SK-N-DZ (cell line): ENCODE measurements around the gene RASA3.

Source experiments
- DNase-seq: peaks from one replicate; pipeline ENCODE4 v3.0.0-alpha.2; 2015; ENCODE audit warnings: low spot score

RASA3 gene

DNA sequence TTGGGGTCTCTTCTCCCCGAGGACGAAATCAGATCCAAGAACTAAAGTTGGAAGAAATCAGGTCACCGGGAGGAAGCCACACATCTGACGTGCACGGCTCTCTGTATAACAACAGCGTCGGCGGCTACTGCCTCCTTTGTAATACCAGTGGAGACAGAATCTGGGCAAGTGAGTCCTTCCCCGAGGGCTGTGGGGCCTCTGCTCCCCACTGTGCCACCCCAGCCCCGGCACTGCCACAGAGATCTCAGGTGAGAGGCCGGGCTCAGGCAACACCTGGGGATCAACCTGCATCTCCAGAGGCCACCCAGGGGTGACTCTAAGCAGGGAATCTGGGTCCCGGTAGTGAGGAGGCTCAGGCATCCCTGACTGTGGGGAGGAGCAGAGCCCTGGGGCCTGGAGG is 124.9 kb downstream of the RASA3 start:
- no peak for DNase-seq

DNA sequence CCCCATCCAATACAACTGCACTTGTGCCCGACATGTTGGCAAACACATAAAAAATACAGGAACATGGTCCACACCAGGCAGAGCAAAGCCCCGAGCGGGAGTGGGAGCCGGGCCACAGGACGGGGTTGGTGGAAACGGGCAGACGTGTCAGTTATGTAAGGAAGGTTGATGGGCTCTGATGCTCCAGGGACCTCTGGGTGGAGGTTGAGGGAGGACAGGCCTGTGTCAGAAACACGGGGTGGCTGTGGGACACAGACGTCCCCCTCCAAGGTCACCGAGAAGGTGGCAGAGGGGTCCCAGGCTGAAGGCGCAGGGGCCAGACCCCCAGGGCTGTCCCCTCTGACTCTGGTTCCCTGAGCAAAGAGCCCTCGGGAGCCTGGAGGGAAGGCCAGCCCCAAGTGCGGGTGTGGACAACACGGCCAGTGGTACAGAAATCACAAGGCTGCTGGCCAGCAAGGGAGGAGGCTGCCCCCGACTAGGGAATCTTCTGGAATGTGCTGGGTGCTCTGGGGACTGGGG is 127.2 kb downstream of the RASA3 start:
- no peak for DNase-seq

DNA sequence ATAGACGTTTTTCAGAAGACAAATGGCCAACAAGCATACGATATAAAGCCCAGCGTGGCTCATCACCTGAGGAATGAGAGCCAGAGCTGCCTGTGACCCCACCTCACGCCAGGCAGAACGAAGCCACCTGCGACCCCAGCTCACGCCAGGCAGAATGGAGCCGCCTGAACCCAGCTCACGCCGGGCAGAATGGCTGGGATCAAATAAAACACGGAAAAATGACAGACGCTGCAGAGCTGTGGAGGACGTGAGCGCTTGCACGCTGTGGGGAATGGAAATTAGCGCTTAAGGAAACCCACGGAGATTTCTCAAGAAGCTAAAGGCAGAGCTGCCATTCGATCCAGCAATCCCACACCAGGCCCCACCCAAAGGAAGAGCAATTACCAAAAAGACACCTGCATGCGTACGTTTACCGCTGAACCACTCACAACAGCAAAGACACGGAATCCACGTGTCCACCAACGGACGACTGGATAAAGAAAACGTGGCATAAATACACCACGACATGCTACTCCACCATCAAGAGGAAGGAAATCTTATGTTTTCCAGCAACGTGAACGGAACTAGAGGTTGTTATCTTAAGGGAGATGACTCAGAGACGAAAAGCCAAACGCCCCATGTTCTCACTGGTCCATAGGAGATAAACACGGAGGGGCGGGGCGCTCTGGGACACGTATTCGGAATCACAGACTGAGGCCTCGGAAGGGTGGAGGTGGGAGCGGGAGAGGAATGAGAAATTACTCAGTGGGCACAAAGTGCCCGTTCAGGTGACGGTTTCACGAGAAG is 127.8 kb downstream of the RASA3 start:
- no peak for DNase-seq

DNA sequence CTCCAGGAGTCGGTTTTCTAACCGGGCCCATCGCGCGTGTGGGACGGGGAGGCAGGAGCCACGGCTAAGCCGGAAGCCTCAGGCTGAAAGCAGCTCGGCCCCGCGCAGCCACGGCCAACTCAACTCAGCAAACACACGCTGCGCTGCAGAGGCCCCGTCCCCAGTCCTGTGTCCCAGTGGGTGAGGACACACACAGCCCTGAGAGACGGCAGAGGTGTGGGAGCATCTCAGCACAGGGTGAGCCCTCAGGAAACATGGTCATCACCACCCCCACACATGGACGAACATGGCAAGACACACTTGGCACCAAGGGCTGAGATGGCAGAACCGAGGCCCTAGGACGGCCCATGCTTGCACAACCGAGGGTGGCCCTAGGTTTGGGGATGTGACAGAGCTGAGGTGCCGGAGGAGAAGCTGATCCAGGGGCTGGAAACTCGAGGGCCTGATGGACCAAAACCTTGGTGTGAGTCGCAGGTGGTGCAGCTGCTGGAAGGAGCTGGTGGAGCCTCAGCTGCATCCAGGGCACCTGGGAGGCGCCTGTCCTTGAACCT is 129.6 kb downstream of the RASA3 start:
- no peak for DNase-seq

DNA sequence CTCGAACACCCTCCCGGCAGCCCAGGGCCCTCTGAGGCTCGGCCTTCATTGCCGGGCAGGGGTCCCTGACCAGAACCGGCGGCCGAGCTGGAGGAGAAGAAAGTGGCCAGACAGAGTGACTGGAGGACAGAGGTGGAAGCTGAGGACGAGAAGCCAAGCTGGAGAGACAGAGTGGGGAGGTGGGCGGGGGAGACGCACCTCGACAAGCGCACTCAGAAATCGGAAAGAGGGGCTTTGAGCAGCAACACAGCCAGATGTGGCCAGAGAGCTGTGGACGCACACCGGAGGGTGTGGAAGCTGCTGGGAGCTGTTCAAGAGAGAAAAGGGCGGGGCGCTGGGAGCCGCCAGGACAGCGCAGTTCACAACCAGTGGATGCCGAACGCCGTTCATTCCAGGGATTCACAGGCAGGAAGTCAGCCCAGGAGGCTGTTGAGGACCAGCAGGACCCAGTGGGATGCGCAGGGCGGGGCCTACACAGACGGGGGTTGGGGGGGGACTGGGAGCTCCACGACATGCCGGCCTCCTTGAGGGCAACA is 130.3 kb downstream of the RASA3 start:
- no peak for DNase-seq

DNA sequence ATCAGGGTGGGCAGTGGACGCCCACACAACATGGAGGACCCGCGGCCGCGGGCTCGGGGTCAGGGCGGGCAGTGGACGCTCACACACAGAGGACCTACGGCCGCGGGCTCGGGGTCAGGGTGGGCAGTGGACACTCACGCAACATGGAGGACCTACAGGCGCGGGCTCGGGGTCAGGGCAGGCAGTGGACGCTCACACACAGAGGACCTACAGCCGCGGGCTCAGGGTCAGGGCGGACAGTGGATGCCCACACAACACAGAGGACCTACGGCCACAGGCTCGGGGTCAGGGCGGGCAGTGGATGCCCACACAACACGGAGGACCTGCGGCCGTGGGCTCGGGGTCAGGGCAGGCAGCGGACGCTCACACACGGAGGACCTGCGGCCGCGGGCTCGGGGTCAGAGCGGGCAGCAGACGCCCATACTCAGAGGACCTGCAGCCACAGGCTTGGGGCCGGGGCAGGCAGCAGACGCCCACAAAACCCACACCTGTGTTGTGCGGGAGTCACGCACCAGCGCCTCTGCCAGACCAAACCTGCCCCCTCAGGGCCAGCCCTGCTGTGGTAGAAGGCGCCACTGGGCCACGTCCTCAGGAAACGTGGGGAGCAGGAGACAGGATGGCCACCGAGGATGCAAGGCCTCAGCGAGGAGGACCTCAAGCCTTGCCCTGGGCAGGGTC is 131.0 kb downstream of the RASA3 start:
- DNase-seq = no peak

DNA sequence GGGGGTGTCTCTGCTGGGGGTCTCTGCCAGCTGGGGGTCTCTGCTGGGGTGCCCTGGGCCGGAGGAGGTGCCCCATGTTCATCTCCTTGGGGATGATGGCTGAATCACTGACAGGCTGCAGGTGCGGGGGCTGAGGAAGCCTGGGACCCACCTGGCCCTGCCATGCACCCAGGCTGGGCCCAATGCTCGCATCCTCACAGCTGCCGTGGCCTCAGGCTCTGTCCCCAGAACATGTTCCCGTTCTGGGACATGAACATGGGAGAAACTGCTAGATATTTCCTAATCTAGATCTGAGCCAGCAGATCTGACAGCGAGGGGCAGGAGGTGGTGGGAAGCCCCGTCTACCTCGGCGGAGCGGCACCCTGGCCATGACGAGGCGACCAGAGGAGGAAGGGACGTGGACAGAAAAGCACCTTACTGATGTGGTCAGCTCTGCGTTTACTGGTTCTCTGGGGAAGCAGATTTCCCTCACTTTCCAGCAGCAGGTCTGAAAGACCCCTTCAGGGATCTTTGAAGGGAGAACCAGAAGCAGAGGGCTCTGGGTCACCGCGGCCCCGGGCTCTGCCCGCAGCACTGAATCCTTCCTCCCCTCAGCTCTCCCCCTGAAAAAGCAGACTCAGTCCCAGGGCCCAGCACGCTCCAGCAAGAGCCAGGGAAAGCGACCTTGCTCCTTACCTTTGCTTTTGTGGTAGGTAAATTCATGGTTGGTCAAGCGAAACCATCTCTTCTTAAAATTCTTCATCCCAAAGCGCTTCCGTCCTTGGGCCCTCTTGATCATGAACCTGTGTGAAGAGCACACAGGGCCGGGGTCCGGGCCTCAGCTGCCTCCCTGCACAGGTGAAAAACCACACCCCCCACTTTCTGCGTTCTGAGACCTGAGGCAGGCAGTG is 132.0 kb downstream of the RASA3 start:
- no peak for DNase-seq

DNA sequence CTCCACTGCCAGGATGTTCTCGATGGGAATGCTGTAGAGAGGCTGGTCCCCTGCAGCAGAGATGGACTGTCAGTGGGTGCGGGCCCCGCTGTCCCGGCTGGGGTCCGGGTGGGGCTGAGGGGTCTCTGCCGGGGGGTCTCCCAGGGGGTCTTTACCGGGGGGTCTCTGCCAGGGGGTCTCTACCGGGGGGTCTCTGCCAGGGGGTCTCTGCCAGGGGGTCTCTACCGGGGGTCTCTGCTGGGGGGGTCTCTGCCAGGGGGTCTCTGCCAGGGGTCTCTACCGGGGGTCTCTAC is 132.9 kb downstream of the RASA3 start:
- no peak for DNase-seq

DNA sequence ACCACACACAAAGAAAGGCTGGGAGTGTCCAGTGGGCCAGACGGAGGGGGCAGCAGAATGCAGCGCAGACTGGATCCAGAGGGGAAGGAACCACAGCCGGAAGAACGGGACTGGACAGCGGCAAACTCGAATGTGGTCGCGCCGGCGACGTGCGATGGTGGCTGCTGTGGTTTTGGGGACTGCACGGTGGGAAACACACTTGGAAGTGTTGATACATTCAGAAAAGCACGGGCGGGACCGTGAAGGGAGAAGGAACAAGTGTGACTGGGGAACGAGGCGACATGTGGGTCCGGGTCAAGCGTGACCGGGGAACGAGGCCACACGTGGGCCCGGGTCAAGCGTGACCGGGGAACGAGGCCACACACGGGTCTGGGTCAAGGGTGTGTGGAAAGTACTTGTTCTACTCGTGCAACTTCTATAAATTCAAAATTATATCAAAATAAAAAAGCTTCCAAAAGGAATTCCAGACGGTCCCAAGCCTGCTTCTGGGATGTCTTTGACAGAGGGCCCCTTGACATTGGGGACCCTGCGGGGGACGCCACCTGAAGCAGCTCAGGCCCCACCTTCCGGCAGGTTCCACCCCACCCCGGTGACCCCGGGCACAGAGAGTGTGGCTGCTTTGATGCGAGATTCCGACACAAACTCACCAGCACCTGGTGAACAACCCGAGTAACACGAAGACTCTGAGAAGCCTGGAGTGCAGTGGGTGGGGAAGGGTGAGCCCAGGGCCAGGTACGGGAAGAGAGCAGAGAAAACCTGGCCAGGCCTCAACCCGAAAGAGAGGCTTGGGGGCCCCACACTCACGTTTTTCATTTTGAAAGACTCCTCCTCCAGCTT is 133.4 kb downstream of the RASA3 start:
- no peak for DNase-seq

DNA sequence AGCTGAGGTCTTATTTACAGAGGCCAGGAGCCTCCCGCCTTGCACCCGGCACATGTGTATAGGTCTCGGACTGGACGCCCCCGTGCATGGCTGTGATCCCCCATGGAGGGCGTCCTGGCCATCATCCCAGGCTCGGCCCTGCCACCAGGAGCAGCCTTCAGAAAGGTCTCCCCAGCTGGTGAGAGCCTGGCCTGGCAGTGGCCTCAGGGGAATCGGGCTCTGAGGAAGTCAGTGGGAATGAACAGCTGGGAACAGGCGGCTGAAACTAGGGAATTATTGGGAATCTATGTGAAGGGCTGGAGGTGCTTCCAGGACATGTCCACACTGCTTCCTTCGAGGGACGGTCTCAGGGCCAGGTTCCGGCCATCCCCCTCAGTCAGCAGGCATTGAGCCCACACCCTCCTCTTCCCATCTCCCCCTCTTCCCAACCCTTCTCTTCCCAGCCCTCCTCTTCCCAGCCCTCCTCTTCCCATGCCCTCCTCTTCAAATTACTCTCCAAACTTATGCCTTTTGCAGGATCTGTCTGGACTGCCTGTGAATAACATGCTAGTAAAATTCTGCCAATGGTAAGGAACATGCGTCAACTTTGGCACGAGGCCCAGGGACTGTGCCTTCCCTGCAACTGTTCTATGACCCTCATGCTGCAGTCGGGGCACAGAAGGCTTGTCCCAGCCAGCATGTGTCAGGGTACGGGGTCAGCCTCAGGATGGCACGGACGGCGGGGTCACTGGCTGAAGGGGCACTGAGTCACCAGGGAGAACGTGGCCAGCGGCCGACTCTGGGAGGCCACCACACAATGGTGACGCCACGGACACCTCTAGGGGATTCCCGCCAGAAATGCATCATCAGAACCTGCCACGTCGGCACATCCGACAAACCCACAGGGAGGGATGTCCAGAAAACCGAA is 134.3 kb downstream of the RASA3 start:
- DNase-seq = no peak

DNA sequence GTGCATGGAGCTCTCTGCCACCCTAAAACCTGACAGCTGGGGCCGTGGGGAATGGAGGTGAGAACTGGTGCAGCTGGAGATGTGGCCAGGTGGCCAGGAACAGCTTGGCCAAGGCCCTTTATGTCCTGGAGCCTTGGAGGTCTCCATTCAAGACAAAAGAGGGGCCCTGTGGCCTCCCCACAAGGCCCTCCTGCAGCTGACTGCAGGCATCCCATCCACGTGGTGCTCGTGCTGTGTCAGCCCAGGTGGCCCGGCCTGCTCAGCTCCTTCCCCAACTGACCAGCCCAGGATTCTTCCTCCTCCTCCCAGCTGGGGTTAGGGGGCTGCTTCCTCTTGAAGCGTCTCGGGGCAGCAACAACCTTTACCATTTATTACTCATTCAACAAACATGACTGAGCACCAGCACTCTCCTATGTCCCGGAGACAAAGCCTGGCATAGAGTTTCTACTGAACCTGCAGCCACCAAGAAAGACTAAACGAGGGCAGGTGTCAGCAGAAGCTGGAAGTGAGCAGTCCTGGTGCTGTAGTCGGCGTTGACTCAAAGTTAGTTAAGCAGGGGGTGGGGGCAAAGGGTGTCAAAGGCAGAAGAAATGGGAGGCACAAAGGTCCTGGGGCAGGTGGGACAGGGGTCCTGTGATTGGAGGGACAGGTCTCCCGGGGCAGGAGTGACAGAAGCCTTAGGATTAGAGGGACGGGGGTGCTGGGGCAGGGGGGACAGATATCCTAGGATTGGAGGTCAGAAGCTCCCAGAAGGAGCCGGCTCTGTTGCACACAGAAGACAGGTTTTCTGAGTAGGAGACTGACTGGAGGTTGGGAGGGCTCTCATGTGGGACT is 135.3 kb downstream of the RASA3 start:
- no peak for DNase-seq

DNA sequence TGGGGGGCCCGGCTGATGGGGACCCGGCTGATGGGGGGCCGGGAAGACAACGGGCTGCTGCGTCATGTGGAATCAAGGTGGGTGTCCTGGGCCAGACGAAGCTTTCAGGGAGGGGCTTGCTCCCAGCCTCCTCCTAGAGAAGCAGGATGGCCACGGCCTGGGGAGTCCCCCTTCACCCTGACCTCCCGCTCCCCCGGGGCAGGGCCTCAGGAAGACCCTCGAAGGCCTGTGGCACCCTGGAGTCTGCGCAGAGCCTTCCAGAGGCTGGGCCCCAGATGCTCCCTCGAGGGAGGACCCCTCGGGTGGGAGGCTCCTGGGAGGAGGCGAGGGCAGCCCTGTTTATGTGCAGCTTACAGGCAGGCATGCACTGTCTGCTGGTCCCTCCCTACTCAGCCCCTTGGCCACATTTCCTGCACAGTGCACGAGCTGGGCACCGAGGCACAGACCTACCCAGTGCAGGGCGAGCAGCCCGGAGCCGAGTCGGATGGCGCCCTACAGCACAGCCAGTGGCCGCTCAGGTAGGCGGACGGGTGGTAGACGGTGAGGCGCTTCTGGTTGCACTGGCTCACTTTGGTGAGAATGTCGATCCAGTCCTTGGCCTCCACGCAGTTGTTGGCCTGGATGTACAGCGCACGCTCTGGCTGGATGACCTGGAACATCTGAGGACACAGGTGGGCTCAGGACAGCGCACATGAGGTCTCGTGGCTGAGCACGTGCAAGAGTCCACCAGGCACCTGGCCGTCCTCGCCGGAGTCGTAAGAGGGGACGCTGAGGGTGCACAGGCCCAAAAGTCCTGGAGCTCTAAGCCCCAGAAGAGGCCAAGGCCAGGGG is 136.1 kb downstream of the RASA3 start:
- DNase-seq = no peak

DNA sequence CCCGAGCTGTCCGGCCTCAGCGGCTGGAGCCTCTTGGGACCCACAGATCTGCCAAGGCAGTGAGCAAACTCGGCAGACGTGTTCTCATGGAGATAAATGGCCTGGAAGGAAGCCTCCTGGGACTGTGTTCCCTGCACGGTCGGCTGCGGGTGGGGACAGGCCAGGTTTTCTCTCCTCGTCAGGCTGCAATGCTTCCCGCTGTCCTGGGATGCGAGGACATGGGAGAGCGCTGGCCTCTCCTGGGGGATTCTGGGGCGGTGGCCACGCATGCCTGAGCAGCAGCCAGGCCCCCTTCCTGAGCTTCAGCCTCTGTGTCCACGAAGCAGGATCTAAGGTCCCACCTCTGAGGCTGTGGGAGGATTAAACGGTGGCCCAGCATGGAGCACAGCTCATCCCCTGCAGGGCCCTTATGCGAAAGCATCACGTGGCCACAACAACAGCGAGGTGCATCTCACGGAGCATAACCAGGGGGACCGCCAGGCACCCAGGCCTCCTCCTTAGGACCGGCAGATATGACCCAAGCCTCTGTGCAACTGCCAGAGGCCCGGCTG is 137.3 kb downstream of the RASA3 start:
- no peak for DNase-seq

DNA sequence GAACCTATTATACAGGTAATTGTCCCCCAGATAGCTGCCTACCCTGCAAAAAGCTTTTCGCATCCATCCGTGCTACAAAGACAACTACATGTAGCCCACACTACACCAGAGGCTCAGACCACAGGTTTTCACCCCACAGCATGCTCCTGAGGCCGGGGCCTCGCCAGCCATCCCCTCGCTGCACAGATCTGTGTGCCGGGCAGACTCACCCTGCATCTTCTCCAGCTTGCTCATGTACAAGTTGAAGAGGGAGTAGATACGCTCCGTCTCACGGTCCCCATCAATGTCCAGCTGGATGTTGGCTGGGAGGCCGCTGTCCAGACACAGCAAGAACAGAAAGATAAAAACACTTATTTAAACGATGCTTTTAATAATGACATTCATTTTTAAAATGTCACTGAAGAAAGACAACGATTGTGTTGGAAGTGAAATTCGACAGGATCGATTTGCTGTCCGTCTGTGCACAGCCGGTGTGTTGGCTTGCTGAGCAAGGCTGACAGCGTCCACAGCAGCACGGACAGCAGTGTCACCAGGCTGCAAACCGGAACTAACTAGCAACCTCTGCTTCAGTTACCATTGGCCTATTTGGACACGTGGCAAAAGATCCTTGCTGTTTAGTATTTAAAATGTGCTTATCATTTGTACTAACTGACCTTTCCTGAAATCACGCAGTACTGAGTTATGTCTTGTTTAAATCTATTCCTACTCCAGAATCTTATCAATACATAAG is 140.0 kb downstream of the RASA3 start:
- DNase-seq = no peak

DNA sequence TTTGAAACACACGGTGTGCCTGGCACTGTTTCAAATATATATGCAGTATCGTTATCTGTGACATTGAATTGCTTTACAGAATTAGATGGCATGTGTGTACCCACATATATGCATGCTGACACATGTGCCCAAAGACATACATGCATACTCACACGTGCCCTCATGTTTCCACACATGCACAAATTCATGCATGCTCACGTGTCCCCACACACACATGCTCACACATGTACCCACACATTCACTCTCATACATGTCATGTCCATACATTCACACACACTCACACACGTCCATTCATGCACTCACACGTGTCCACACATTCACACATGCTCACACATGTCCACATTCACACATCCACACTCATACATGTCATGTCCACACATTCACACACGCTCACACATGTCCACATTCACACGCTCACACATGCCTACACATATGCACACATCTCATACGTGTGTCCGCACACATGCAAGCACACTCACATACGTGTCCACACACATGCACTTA is 140.7 kb downstream of the RASA3 start:
- no peak for DNase-seq

DNA sequence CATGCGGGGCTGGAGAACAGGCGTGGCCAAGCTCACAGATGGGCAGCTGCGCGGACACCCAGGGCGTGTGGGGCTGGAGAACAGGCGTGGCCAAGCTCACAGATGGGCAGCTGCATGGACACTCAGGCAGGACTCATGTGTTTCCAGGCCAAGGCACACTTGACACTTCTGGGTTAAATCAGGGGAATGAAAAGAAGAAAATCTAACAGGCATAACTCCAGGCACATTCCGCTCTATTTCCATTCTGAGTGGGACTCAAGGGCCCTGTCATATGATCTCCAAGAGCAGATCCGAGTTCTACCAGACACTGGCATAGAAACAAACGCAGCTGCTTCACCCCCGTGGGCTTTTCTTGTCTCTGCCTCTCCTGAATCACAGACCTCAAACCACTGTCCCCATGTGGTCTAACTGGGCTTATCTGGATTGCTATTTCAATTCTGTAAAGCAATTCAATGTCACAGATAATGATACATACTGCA is 141.2 kb downstream of the RASA3 start:
- DNase-seq = no peak
